NCI-H460 (cell line): ENCODE results near the gene UGT1A5. TPM values are rescaled to one million over a fixed set of nuclear protein-coding genes. Genes with fewer than 3 reads are reported as not detected.

Source experiments
- DNase-seq: peaks from one replicate; pipeline ENCODE4 v3.0.0-alpha.2; 2016; ENCODE audit warnings: low read depth; ENCODE audit errors: extremely low read depth
- total RNA-seq: library from RNA; depleted of rRNA; stranded (reverse); fragments of >200 nt; shearing (Covaris generic); gene quantifications from 2 replicates; pipeline ENCODE4 v1.2.3, GENCODE V29; 2014

The UGT1A5 gene
- total RNA-seq, 1 experiment from 2014 or later, result not detected

GRCh38 chr2:233775414-233775813 lies 62.7 kb downstream of the UGT1A5 start:
- DNase-seq, result no peak

GRCh38 chr2:233778030-233778429 lies 65.3 kb downstream of the UGT1A5 start, which contains the start of gene MROH2A:
Gene MROH2A, plus strand, starts transcription at chr2:233778330. Its CDS starts 1,029 bp downstream, at chr2:233779359.
- DNase-seq, result no peak

- DNase-seq, result no peak
Measured at GRCh38 chr2:233779722-233780121, 67.0 kb downstream of the UGT1A5 start.

DNA sequence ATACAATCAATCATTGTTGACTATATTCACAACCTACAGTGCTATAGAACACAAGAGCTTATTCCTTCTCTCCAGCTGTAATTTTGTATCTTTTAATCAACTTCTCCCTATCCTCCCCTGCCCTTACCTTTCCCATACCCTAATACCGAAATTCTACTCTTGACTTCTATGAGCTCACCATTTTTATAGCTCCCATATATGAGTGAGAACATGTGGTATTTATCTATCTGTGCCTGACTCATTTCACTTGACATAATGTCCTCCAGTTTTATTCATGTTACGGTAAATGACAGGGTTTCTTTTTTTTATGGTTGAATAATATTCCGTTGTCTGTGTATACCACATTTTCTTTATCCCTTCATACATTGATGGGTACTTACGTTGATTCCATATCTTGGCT lies 68.1 kb downstream of the UGT1A5 start:
- no peak for DNase-seq

DNA sequence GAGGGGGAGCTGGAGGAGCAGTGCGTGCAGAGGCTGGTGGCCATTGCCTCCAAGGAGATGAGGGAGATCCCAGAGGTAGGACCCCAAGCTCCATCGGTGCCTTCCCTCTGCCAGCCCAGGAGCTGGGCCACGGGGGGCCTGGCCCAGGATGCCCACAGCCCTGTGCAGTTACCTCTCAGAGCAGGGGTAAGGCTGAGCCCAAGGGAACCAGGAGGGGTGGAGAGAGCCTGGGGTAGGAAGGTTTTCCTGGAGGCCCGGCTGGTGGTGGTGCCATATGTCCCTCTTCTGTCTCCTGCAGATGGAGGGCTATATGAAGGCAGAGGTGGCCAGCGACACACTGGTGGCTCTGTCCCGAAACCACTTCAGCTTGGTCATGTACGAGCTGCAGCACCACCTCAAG lies 76.8 kb downstream of the UGT1A5 start:
- no peak for DNase-seq

GRCh38 chr2:233791151-233791882 lies 78.6 kb downstream of the UGT1A5 start:
- no peak for DNase-seq

GRCh38 chr2:233791883-233792329 lies 79.2 kb downstream of the UGT1A5 start:
- DNase-seq, result no peak

DNA sequence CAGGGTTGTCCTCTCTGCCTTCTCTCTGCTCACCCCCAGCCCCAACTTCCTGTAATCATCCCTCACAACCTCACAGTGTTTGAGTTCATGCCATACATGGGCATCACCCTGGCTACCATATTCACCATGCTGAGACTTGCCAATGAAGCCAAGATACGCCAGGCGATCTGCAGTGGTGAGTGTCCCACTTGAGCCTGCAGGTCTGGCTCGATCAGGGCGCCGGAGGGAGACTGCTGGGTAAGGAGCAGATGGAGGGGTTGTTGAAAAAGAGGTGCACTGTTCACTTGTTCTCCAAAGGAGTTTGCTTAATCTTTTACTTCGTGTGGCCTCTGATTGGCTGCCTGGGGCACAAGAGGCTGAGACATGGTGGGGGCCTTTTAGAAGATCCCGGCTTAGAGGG lies 80.0 kb downstream of the UGT1A5 start:
- DNase-seq, result no peak

- no peak for DNase-seq
Measured at GRCh38 chr2:233793465-233794127, 80.9 kb downstream of the UGT1A5 start.

- no peak for DNase-seq
Measured at GRCh38 chr2:233794128-233794658, 81.5 kb downstream of the UGT1A5 start.

DNA sequence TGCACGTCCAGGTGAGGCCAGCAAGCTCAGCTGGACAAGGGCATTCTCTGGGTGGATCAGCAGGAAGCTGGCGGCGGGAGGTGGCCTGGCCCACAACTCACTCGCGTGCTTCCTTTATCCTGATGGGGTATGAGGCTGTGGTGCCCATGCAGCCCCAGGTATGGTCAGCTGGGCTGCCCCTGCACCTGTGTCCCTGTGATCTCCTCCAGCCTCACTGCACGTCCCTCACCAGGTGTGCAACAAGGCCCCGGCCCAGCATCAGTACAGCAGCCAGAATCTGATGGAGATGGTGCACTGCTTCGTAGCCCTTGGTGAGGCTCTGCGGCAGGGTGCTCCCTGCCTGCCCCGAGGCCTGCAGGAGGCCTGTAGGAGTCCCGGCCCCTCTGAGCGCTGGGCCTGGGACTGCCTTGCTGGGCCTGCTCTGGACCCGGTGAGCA lies 83.0 kb downstream of the UGT1A5 start:
- no peak for DNase-seq

DNA sequence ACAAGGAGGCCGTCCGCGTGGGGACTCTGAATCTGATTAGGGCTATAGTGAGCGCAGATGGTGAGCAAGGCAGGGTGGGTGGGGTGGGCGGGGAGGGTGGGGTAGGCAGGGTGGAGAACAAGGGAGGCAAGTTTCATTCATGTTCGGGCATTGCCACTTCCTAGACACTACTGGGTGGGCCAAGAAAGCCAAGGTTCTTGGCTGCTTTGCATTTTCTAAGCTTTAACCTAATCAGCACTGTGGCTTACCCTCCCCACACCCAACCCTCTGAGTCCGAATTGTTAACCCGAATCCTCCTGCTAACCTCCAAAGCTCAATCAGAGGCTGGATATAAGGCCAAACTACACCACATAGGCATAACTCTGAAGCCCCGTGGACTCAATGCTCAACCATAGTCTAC lies 83.5 kb downstream of the UGT1A5 start:
- DNase-seq, result no peak

DNA sequence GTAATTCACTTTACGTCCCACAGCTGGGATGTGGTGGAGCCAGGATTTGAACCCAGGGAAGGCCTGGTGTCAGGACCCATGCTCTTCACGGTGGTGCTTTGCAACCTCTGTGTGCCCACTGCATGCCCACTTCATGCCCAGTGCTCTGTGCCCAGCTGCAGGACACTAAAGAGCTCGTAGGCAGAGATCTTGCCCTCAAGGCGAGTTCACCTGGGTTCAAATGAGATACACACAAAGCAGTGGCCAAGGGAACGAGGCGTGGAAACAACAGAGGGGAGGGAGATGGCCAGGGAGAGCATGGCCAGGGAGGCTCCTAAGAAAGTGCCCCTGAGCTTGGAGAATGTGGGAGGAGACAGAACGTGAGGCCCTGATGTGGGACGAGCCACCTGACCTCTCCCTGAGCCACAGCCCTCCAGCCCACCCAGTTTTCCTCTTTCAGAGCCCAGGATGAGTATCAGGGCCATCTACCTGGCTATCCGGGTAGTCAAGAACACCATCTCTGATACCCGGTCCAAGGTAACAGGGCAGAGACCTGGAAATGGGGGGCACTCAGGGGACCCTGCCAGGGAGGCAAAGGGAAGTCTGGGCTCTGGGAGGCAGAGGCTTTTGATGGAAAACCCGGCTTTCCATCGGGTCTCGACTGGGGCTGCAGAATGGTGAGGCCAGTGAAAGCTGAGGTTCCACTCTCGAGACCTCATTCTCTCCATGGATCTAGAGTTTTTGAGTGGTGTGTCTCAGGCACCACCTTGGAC lies 85.8 kb downstream of the UGT1A5 start:
- DNase-seq, result no peak

DNA sequence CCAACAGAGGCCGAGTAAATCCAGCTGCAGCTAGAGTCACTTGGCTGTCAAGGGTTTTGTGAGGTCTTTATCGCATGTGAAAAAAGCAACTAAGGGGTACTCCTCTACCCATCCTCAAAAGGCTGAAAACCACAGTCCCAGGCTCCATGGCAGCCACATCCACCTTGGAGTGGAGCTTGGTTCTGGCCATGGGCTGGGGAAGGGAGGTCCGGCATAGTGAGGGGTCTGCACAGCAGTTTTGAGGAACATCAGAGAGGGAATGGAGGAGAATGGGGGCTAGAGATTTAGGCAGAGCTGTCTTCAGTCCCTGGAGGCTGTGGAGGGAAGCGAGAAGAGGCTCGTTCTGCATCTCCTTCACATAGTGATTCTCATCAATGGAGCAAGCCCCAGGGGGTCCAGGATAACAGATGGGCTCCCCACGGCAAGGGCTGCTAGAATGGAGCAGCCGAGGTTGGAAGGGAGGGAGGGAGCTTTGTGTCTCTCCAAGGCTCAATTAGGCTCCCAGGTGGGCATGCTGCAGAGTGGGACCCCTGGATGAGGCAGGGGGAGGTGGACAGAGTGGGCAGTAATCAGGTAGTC lies 86.5 kb downstream of the UGT1A5 start:
- DNase-seq, result no peak

- no peak for DNase-seq
Measured at GRCh38 chr2:233799716-233800115, 87.0 kb downstream of the UGT1A5 start.

DNA sequence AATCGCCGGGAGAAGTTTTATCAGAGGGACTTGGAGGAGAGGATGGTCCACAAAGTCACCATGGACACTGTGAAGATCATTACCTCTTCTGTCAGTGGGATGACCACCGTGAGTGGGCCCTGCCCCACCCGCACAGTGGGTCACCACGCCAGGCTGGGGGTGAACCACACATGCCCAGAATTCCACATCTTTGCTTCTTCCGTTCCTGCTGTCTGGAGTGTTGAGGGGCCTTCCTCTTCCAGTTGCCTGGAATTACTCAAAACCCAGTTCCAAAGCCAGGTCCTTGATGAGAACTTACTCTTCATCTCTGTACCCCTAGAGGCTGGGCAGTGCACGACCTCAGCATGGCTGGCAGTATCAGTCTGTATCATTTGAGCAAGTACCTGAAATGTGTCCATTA lies 87.5 kb downstream of the UGT1A5 start:
- DNase-seq, result no peak

GRCh38 chr2:233801357-233802131 lies 88.8 kb downstream of the UGT1A5 start:
- DNase-seq, result no peak

- DNase-seq, result no peak
Measured at GRCh38 chr2:233802132-233802815, 89.6 kb downstream of the UGT1A5 start.

- no peak for DNase-seq
Measured at GRCh38 chr2:233803292-233803911, 90.7 kb downstream of the UGT1A5 start.
